CD14-positive monocyte (primary cell): ENCODE results near the gene TMEFF2. TPM values are rescaled to one million over a fixed set of nuclear protein-coding genes. Genes with fewer than 3 reads are reported as not detected.

Source experiments
- DNase-seq, 3 donors: peaks; one replicate each; pipeline ENCODE4 v3.0.0-alpha.2; 2011 to 2022
- H2AFZ ChIP-seq: 2 replicates; pipeline ENCODE4 v1.6.0; 2012; ENCODE audit warnings: mild to moderate bottlenecking, low read depth, low read length, inconsistent platforms; ENCODE audit not compliant: insufficient read depth, poor library complexity, severe bottlenecking
- H3K27ac ChIP-seq, 2 donors: 1 replicate in 1 of 2; 2 replicates in 1 of 2; pipeline ENCODE4 v1.5.1; 2012 to 2013; ENCODE audit warnings: low read length in 2 of 2, control low read depth in 1 of 2, inconsistent platforms in 1 of 2, low read depth in 1 of 2, mild to moderate bottlenecking in 1 of 2
- H3K27me3 ChIP-seq, 2 donors: one replicate each; pipeline versions ENCODE4 v1.6.0 to v1.6.1; 2011 to 2013; ENCODE audit warnings: low read length in 2 of 2; ENCODE audit not compliant: control insufficient read depth in 2 of 2, insufficient read depth in 2 of 2
- H3K36me3 ChIP-seq, 2 donors: replicated peaks in 1 of 2; 1 replicate in 1 of 2; 2 replicates in 1 of 2; pipeline versions ENCODE4 v1.5.1 to v1.6.1; 2012 to 2013; ENCODE audit warnings: low read length in 2 of 2, control low read depth in 1 of 2, inconsistent platforms in 1 of 2, mild to moderate bottlenecking in 1 of 2; ENCODE audit not compliant: insufficient read depth in 2 of 2, control insufficient read depth in 1 of 2
- H3K4me1 ChIP-seq, 2 donors: 1 replicate in 1 of 2; 2 replicates in 1 of 2; pipeline versions ENCODE4 v1.5.1 to v1.6.1; 2012 to 2013; ENCODE audit warnings: low read length in 2 of 2, control low read depth in 1 of 2, inconsistent platforms in 1 of 2, mild to moderate bottlenecking in 1 of 2, moderate library complexity in 1 of 2; ENCODE audit not compliant: insufficient read depth in 2 of 2, control insufficient read depth in 1 of 2
- H3K4me2 ChIP-seq: replicated peaks from 2 replicates; pipeline ENCODE3; 2012; ENCODE audit warnings: low read length, moderate library complexity, mild to moderate bottlenecking; ENCODE audit not compliant: poor library complexity, severe bottlenecking; ENCODE audit errors: extremely low read depth
- H3K4me3 ChIP-seq, 3 experiments: fragments of 200-600 bp in 1 of 3; sonication (generic) in 1 of 3; replicated peaks in 1 of 3; 1 replicate in 2 of 3; 2 replicates in 1 of 3; pipeline ENCODE4 v1.5.1; 2011 to 2013; ENCODE audit warnings: low read length in 3 of 3, mild to moderate bottlenecking in 3 of 3, control low read depth in 2 of 3, low read depth in 2 of 3, inconsistent platforms in 1 of 3, moderate library complexity in 1 of 3
- H3K79me2 ChIP-seq: 2 replicates; pipeline ENCODE4 v1.6.0; 2012; ENCODE audit warnings: mild to moderate bottlenecking, control low read depth, inconsistent platforms, low read length, moderate library complexity; ENCODE audit not compliant: insufficient read depth
- H3K9ac ChIP-seq: 2 replicates; pipeline ENCODE4 v1.6.0; 2017; ENCODE audit warnings: low read length, mild to moderate bottlenecking; ENCODE audit not compliant: insufficient read depth, poor library complexity, severe bottlenecking
- H3K9me3 ChIP-seq, 2 donors: replicated peaks in 1 of 2; 1 replicate in 1 of 2; 2 replicates in 1 of 2; pipeline versions ENCODE4 v1.5.1 to v1.6.1; 2012 to 2013; ENCODE audit warnings: low read length in 2 of 2, control low read depth in 1 of 2; ENCODE audit not compliant: control insufficient read depth in 1 of 2, insufficient read depth in 1 of 2
- H4K20me1 ChIP-seq: 2 replicates; pipeline ENCODE4 v1.6.0; 2012; ENCODE audit warnings: mild to moderate bottlenecking, low read length, control low read depth, moderate library complexity; ENCODE audit not compliant: insufficient read depth
- H3K27ac Mint-ChIP-seq, 7 donors: one replicate each; pipeline ENCODE4 v1.8.0; 2020; ENCODE audit warnings: mild to moderate bottlenecking in 7 of 7, mixed read lengths in 7 of 7, moderate library complexity in 6 of 7, inconsistent platforms in 2 of 7
- H3K27me3 Mint-ChIP-seq, 3 donors: one replicate each; pipeline ENCODE4 v1.8.0; 2021 to 2022; ENCODE audit warnings: low read depth in 3 of 3, mild to moderate bottlenecking in 3 of 3, mixed read lengths in 3 of 3, moderate library complexity in 3 of 3, inconsistent platforms in 1 of 3
- H3K36me3 Mint-ChIP-seq, 2 donors: one replicate each; pipeline ENCODE4 v1.8.0; 2020; ENCODE audit warnings: mixed read lengths in 2 of 2, inconsistent platforms in 1 of 2, mild to moderate bottlenecking in 1 of 2
- H3K4me1 Mint-ChIP-seq: one replicate; pipeline ENCODE4 v1.8.0; 2020; ENCODE audit warnings: mild to moderate bottlenecking, mixed read lengths
- H3K4me3 Mint-ChIP-seq, 2 donors: one replicate each; pipeline ENCODE4 v1.8.0; 2020; ENCODE audit warnings: mild to moderate bottlenecking in 2 of 2, mixed read lengths in 2 of 2, moderate library complexity in 1 of 2
- H3K9me3 Mint-ChIP-seq, 7 donors: one replicate each; pipeline ENCODE4 v1.8.0; 2020 to 2022; ENCODE audit warnings: mixed read lengths in 7 of 7, mild to moderate bottlenecking in 6 of 7, moderate library complexity in 6 of 7, inconsistent platforms in 2 of 7
- WGBS: methylation state at CpG from one replicate; pipeline ENCODE4 v1.1.5; 2013; ENCODE audit warnings: missing lambda C conversion rate; ENCODE audit not compliant: insufficient coverage; 5-methylcytosine and 5-hydroxymethylcytosine counted together
- intact Hi-C, 2 donors: fragments of 100-400 bp; cut with micrococcal nuclease; formaldehyde crosslinking; loops; one replicate each; pipeline versions ENCODE4 v1.15.0 to v1.15.1; 2023
- polyA plus RNA-seq, 3 donors: library from polyadenylated mRNA; depleted of rRNA in 1 of 3; unstranded in 2 of 3; stranded (reverse) in 1 of 3; fragments of 300-500 nt in 2 of 3; fragments of >200 nt in 1 of 3; fragmentation: Illumina TruSeq in 2 of 3; gene quantifications; 1 replicate in 2 of 3; 2 replicates in 1 of 3; pipeline ENCODE4 v1.2.3, GENCODE V29; 2012 to 2021
- TF ChIP-seq, protein P1 (sequence below): fragments of 200-600 bp; IDR thresholded peaks from one replicate; pipeline ENCODE4 v1.8.0; 2022; ENCODE audit warnings: antibody characterized with exemption, mild to moderate bottlenecking

Gene TMEFF2
- polyA plus RNA-seq, 3 donors: not detected

DNA sequence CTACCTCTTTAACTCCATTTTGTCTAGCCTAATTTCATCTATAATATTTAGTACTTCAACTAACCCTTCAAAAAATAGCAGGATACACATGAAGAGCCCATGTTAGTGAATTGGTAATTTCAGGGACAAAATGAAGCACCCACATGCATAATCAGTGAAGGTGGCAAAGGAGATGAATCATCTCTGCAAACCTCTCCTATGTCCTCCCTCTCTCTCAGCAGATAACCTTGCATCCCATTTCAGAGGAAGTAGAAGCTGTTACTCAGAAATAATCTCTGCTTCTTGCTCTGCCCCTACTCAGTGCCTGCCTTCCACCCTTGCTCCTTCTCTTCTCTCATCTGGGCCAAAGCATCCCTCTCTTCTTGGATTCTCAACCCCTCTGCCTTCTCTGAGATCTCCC lies 287.6 kb downstream of the TMEFF2 start:
- Histone ChIP-seq H3K4me2 (no peak overlapping the region), H3K4me3 (no peak overlapping the region), H3K27me3 (no peaks in the 10 kb centered on the region), H3K9me3 (no peaks in the 10 kb centered on the region), H2AFZ (no peak overlapping the region), H3K36me3 (no peaks in the 10 kb centered on the region), H4K20me1 (no peaks in the 10 kb centered on the region), H3K4me1 (no peaks in the 10 kb centered on the region), H3K27ac (no peak overlapping the region), H3K9ac (no peak overlapping the region), H3K79me2 (no peaks in the 10 kb centered on the region)
- peaks cover 0 to 5% (median under 1%) of the 10 kb centered on the region in 7 donors for H3K9me3 Mint-ChIP-seq
- H3K27me3 Mint-ChIP-seq: peaks cover 0 to 2% (median 0%) of the 10 kb centered on the region in 3 donors
- TF ChIP-seq, protein P1, sequence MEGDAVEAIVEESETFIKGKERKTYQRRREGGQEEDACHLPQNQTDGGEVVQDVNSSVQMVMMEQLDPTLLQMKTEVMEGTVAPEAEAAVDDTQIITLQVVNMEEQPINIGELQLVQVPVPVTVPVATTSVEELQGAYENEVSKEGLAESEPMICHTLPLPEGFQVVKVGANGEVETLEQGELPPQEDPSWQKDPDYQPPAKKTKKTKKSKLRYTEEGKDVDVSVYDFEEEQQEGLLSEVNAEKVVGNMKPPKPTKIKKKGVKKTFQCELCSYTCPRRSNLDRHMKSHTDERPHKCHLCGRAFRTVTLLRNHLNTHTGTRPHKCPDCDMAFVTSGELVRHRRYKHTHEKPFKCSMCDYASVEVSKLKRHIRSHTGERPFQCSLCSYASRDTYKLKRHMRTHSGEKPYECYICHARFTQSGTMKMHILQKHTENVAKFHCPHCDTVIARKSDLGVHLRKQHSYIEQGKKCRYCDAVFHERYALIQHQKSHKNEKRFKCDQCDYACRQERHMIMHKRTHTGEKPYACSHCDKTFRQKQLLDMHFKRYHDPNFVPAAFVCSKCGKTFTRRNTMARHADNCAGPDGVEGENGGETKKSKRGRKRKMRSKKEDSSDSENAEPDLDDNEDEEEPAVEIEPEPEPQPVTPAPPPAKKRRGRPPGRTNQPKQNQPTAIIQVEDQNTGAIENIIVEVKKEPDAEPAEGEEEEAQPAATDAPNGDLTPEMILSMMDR: no peak
- peaks cover 11% of the 10 kb centered on the region for H3K4me1 Mint-ChIP-seq
- intact Hi-C loops: no loop called here
- no peak for DNase-seq
- no peaks in the 10 kb centered on the region for H3K36me3 Mint-ChIP-seq
- H3K27ac Mint-ChIP-seq: no peak overlapping the region
- H3K4me3 Mint-ChIP-seq: no peak overlapping the region

GRCh38 chr2:191905336-191905735 lies 289.4 kb downstream of the TMEFF2 start:
- Histone ChIP-seq H3K9me3 (peaks cover 4 to 8% of the 10 kb centered on the region in 2 donors), H4K20me1 (no peaks in the 10 kb centered on the region), H3K4me1 (no peaks in the 10 kb centered on the region), H3K9ac (no peak overlapping the region), H3K27me3 (no peaks in the 10 kb centered on the region), H3K4me3 (no peak overlapping the region), H3K27ac (no peak overlapping the region), H3K79me2 (no peaks in the 10 kb centered on the region), H2AFZ (no peak overlapping the region), H3K4me2 (no peak overlapping the region), H3K36me3 (no peaks in the 10 kb centered on the region)
- Mint-ChIP-seq H3K4me1 (peaks cover 8% of the 10 kb centered on the region), H3K27me3 (no peaks in the 10 kb centered on the region), H3K4me3 (no peak overlapping the region), H3K36me3 (no peaks in the 10 kb centered on the region), H3K9me3 (peaks cover 7 to 18% (median 12%) of the 10 kb centered on the region in 7 donors), H3K27ac (no peak overlapping the region)
- intact Hi-C loops: no loop called here
- 90% methylated on average over 2 of the region's 4 CpGs for WGBS
- DNase-seq: no peak
- TF ChIP-seq, protein P1: no peak
